Panc1 (cell line): ENCODE data around the gene PLA1A.

ENCODE experiments used
- CTCF ChIP-seq: fragments of 450-650 bp; IDR thresholded peaks from 2 replicates; pipeline ENCODE4 v1.5.1; 2017; ENCODE audit warnings: mild to moderate bottlenecking
- POLR2AphosphoS5 ChIP-seq: IDR thresholded peaks from 2 replicates; pipeline ENCODE4 v1.6.1; 2012; ENCODE audit warnings: mild to moderate bottlenecking, low read depth, low read length, moderate library complexity
- REST ChIP-seq, 2 experiments: IDR thresholded peaks; 2 replicates each; pipeline ENCODE4 v1.6.1; 2011 to 2012; ENCODE audit warnings: low read depth in 2 of 2, control low read depth in 1 of 2, low read length in 1 of 2, mild to moderate bottlenecking in 1 of 2, moderate library complexity in 1 of 2; ENCODE audit not compliant: insufficient read depth in 1 of 2
- SIN3A ChIP-seq: IDR thresholded peaks from 2 replicates; pipeline ENCODE4 v1.6.1; 2012; ENCODE audit warnings: low read depth, mild to moderate bottlenecking, low read length, moderate library complexity, borderline replicate concordance; ENCODE audit not compliant: insufficient read depth
- TCF7L2 ChIP-seq: IDR thresholded peaks from 2 replicates; pipeline ENCODE4 v1.6.1; 2011; ENCODE audit warnings: mild to moderate bottlenecking, low read depth, low read length, inconsistent platforms

GRCh38 chr3:119643528-119643927 lies 45.8 kb downstream of the PLA1A start:
- TF ChIP-seq CTCF = no peak
- TF ChIP-seq REST (IDR thresholded peaks at IDR 0.05; ENCODE audit: insufficient read depth in 1 of 2, low read depth in 2 of 2, low read length in 1 of 2) = no peak
- TF ChIP-seq POLR2AphosphoS5 = no peak
- TF ChIP-seq TCF7L2 = no peak
- TF ChIP-seq SIN3A = no peak
